WTC11 (cell line): ENCODE measurements around the gene JUND. TPM values are rescaled to one million over a fixed set of nuclear protein-coding genes. Genes with fewer than 3 reads are reported as not detected.

Source experiments
- ATAC-seq: fragments of 200-7000 bp; cut with Tn5 transposase; 2 replicates; pipeline ENCODE4 v1.10.0; 2021; ENCODE audit warnings: mild to moderate bottlenecking, moderate library complexity
- CTCF ChIA-PET: fragments of 300-600 bp; sonication (Branson Sonifier 250); formaldehyde crosslinking; loops from one replicate; lab custom pipeline; 2021; ENCODE audit warnings: antibody characterized with exemption; lab: Charles Lee
- POLR2A ChIA-PET: fragments of 350-600 bp; sonication (Branson Sonifier 250); formaldehyde crosslinking; loops from one replicate; lab custom pipeline; 2021; ENCODE audit warnings: antibody characterized with exemption; lab: Charles Lee
- DNase-seq: peaks from one replicate; pipeline ENCODE4 v3.0.0; 2021; ENCODE audit warnings: low spot score
- H3K27ac Mint-ChIP-seq: 2 replicates; pipeline ENCODE4 v1.8.0; 2021; ENCODE audit warnings: mixed read lengths
- H3K27me3 Mint-ChIP-seq: 2 replicates; pipeline ENCODE4 v1.8.0; 2021; ENCODE audit warnings: low read depth, mild to moderate bottlenecking, moderate library complexity, mixed read lengths
- H3K36me3 Mint-ChIP-seq: 2 replicates; pipeline ENCODE4 v1.8.0; 2021; ENCODE audit warnings: mixed read lengths
- H3K4me1 Mint-ChIP-seq: 2 replicates; pipeline ENCODE4 v1.8.0; 2022; ENCODE audit warnings: mixed read lengths
- H3K4me3 Mint-ChIP-seq: 2 replicates; pipeline ENCODE4 v1.8.0; 2021; ENCODE audit warnings: mild to moderate bottlenecking, moderate library complexity, mixed read lengths
- H3K9me3 Mint-ChIP-seq: 2 replicates; pipeline ENCODE4 v1.8.0; 2021; ENCODE audit warnings: mixed read lengths
- AR ChIP-seq: fragments of 250-450 bp; sonication (Bioruptor Pico); IDR thresholded peaks from 2 replicates; pipeline ENCODE4 v1.9.0; 2021; ENCODE audit warnings: mild to moderate bottlenecking
- ATF2 ChIP-seq: sonication (generic); formaldehyde crosslinking; IDR thresholded peaks from 2 replicates; pipeline ENCODE4 v1.8.1; 2022; ENCODE audit warnings: low read depth, missing genetic modification reagents, borderline replicate concordance
- ATF6 ChIP-seq: sonication (generic); formaldehyde crosslinking; IDR thresholded peaks from 2 replicates; pipeline ENCODE4 v1.8.1; 2023; ENCODE audit warnings: mild to moderate bottlenecking, missing genetic modification reagents
- CBFB ChIP-seq: sonication (generic); formaldehyde crosslinking; IDR thresholded peaks from 2 replicates; pipeline ENCODE4 v1.8.1; 2022; ENCODE audit warnings: mild to moderate bottlenecking, low read depth, missing genetic modification reagents
- E2F5 ChIP-seq: sonication (generic); formaldehyde crosslinking; IDR thresholded peaks from 2 replicates; pipeline ENCODE4 v1.8.1; 2022; ENCODE audit warnings: mild to moderate bottlenecking, moderate library complexity, missing genetic modification reagents
- FOXK1 ChIP-seq: sonication (generic); formaldehyde crosslinking; IDR thresholded peaks from 2 replicates; pipeline ENCODE4 v1.8.0; 2022; ENCODE audit warnings: mild to moderate bottlenecking, moderate library complexity, missing genetic modification reagents
- FOXP4 ChIP-seq: sonication (generic); formaldehyde crosslinking; IDR thresholded peaks from 2 replicates; pipeline ENCODE4 v1.8.0; 2022; ENCODE audit warnings: mild to moderate bottlenecking, missing genetic modification reagents
- GTF2I ChIP-seq: fragments of 250-450 bp; sonication (Bioruptor Pico); conservative IDR thresholded peaks from 2 replicates; pipeline ENCODE4 v1.4.0; 2021; ENCODE audit warnings: mild to moderate bottlenecking
- HMGA2 ChIP-seq: fragments of 250-450 bp; sonication (Bioruptor Pico); IDR thresholded peaks from 2 replicates; pipeline ENCODE4 v1.4.0; 2021; ENCODE audit warnings: mild to moderate bottlenecking, moderate library complexity
- HMGXB4 ChIP-seq: sonication (generic); formaldehyde crosslinking; IDR thresholded peaks from 2 replicates; pipeline ENCODE4 v1.8.1; 2023; ENCODE audit warnings: mild to moderate bottlenecking, moderate library complexity, missing genetic modification reagents
- KAT7 ChIP-seq: sonication (generic); formaldehyde crosslinking; IDR thresholded peaks from 2 replicates; pipeline ENCODE4 v1.8.1; 2023; ENCODE audit warnings: missing genetic modification reagents, mild to moderate bottlenecking, borderline replicate concordance
- MAX ChIP-seq: sonication (generic); formaldehyde crosslinking; IDR thresholded peaks from 2 replicates; pipeline ENCODE4 v1.8.0; 2022; ENCODE audit warnings: mild to moderate bottlenecking, missing genetic modification reagents
- PRRX2 ChIP-seq: fragments of 250-450 bp; sonication (Bioruptor Pico); IDR thresholded peaks from 2 replicates; pipeline ENCODE4 v1.8.0; 2021; ENCODE audit warnings: mild to moderate bottlenecking
- RELA ChIP-seq: sonication (generic); formaldehyde crosslinking; IDR thresholded peaks from 2 replicates; pipeline ENCODE4 v1.8.1; 2022; ENCODE audit warnings: missing genetic modification reagents, mild to moderate bottlenecking, borderline replicate concordance
- SP1 ChIP-seq: sonication (generic); formaldehyde crosslinking; conservative IDR thresholded peaks from 2 replicates; pipeline ENCODE4 v1.8.1; 2022; ENCODE audit warnings: missing genetic modification reagents
- TCF7 ChIP-seq: sonication (generic); formaldehyde crosslinking; IDR thresholded peaks from 2 replicates; pipeline ENCODE4 v1.8.0; 2022; ENCODE audit warnings: mild to moderate bottlenecking, low read depth, missing genetic modification reagents, moderate library complexity
- TEAD1 ChIP-seq: sonication (generic); formaldehyde crosslinking; IDR thresholded peaks from 2 replicates; pipeline ENCODE4 v1.8.0; 2022; ENCODE audit warnings: mild to moderate bottlenecking, missing genetic modification reagents
- USF1 ChIP-seq: sonication (generic); formaldehyde crosslinking; IDR thresholded peaks from 2 replicates; pipeline ENCODE4 v1.8.0; 2022; ENCODE audit warnings: mild to moderate bottlenecking, missing genetic modification reagents
- ZMAT4 ChIP-seq: fragments of 250-450 bp; sonication (Bioruptor Pico); IDR thresholded peaks from 2 replicates; pipeline ENCODE4 v1.9.0; 2021; ENCODE audit warnings: mild to moderate bottlenecking
- total RNA-seq: library from RNA; stranded (reverse); gene quantifications from 3 replicates; pipeline ENCODE4 v1.2.3, GENCODE V29; 2021

JUND gene
- total RNA-seq, 1 experiment from 2014 or later = 121 TPM

GRCh38 chr19:18280247-18281081 lies 958 bp downstream of the JUND start (continued):
- TF ChIP-seq ATF6 = no peak
- TF ChIP-seq TCF7 (CRISPR knock-in tag) = peak; percentile 53; the same call in 1 of the 2 replicates
- TF ChIP-seq PRRX2 (CRISPR knock-in tag) = 0 out of 2 replicates have a peak, but pooled peaks have one; percentile 38
- TF ChIP-seq KAT7 (CRISPR knock-in tag) = no peak
- peak; percentile 62 for TF ChIP-seq HMGXB4 (CRISPR knock-in tag)
- peak; percentile 80; the same call in 1 of the 2 replicates for TF ChIP-seq FOXP4
- TF ChIP-seq RELA (CRISPR knock-in tag) = no peak; the same call in 1 of the 2 replicates
- no peak for TF ChIP-seq ATF2 (CRISPR knock-in tag)
- TF ChIP-seq USF1 (CRISPR knock-in tag) = no peak
- TF ChIP-seq, all 79 proteins: peak for 12

GRCh38 chr19:18279516-18280246 lies 1.7 kb downstream of the JUND start:
- Mint-ChIP-seq H3K4me1 (peaks cover 22% of the 10 kb centered on the region), H3K27ac (peak overlapping the region; percentile 99), H3K4me3 (peak overlapping the region; percentile 96), H3K27me3 (no peaks in the 10 kb centered on the region; the same call in 1 of the 2 replicates), H3K9me3 (no peaks in the 10 kb centered on the region), H3K36me3 (peaks cover 12% of the 10 kb centered on the region)
- ATAC-seq (peak; percentile 67), DNase-seq (peak; percentile 96)
- CTCF ChIA-PET = interaction anchor here (0.5 to 6.8 kb wide), 79 partner anchors 8 to 1305 kb away, joined by 3 to 240 read pairs (median 5); partner anchors contain the start of genes ARRDC2, ELL, GDF15 and LSM4
- POLR2A ChIA-PET = interaction anchor here (0.6 to 5.1 kb wide), 29 partner anchors 8 to 1106 kb away, joined by 3 to 200 read pairs (median 7); partner anchors contain the start of genes GDF15, LSM4, MPV17L2 and RAB3A
- TF ChIP-seq GTF2I (no peak), HMGA2 (CRISPR knock-in tag) (no peak), SP1 (CRISPR knock-in tag) (peak; percentile 85), CBFB (CRISPR knock-in tag) (no peak), AR (CRISPR knock-in tag) (0 out of 2 replicates have a peak, but pooled peaks have one; percentile 19), FOXK1 (no peak), MAX (CRISPR knock-in tag) (peak; percentile 27; the same call in 1 of the 2 replicates), ZMAT4 (CRISPR knock-in tag) (no peak), TEAD1 (CRISPR knock-in tag) (0 out of 2 replicates have a peak, but pooled peaks have one; percentile 25), E2F5 (no peak)
